K562 (cell line): Measurements from ENCODE around the gene RGS12. TPM values are rescaled to one million over a fixed set of nuclear protein-coding genes. Genes with fewer than 3 reads are reported as not detected.

ENCODE experiments used
- ATAC-seq: fragments of 200-7000 bp; cut with Tn5 transposase; 3 replicates; pipeline ENCODE4 v1.9.1; 2020; ENCODE audit warnings: moderate library complexity
- BruUV-seq: library from RNA; stranded (reverse); fragments of 400-500 nt; replicated peaks from 2 replicates; lab custom pipeline; 2021; lab: Mats Ljungman, UMichigan
- CTCF ChIA-PET: fragments of 300-600 bp; formaldehyde crosslinking; extraction: SDS; loops from one replicate; lab custom pipeline; 2021; ENCODE audit warnings: low intra/inter-chr PET ratio; lab: Yijun Ruan, JAX
- POLR2A ChIA-PET: fragments of 300-600, 350-650 bp; sonication (Branson Sonifier 250); formaldehyde crosslinking; extraction: SDS; loops from one replicate; lab custom pipeline; 2021; ENCODE audit warnings: antibody characterized with exemption, inconsistent platforms; lab: Yijun Ruan, JAX
- DNase-seq, 4 experiments: peaks; one replicate each; pipeline versions ENCODE4 v3.0.0 to v3.0.0-alpha.2; 2011 to 2018; ENCODE audit warnings: low spot score in 3 of 4, mixed read lengths in 3 of 4; ENCODE audit errors: extremely low read depth in 1 of 4
- FAIRE-seq: peaks from 2 replicates; lab custom pipeline; 2011; peaks lifted over from hg19 to GRCh38; lab: Jason Lieb, UNC
- H2AFZ ChIP-seq: 2 replicates; pipeline ENCODE4 v1.6.0; 2011; ENCODE audit warnings: low read depth, low read length, control low read depth, inconsistent platforms
- H3K27ac ChIP-seq: fragments of 200-600 bp; 3 replicates; pipeline ENCODE4 v1.8.0; 2011; ENCODE audit warnings: low read depth, mild to moderate bottlenecking, control low read depth, inconsistent platforms, low read length, moderate library complexity, mixed read lengths; ENCODE audit errors: extremely low read depth
- H3K27me3 ChIP-seq, 2 experiments: fragments of 300-600 bp in 1 of 2; 2 replicates in 1 of 2; 3 replicates in 1 of 2; pipeline versions ENCODE4 v1.6.0 to v1.8.0; 2011; ENCODE audit warnings: inconsistent platforms in 2 of 2, low read length in 2 of 2, mild to moderate bottlenecking in 1 of 2, mixed read lengths in 1 of 2, moderate library complexity in 1 of 2; ENCODE audit not compliant: control insufficient read depth in 2 of 2, insufficient read depth in 2 of 2
- H3K36me3 ChIP-seq: fragments of 300-600 bp; 3 replicates; pipeline ENCODE4 v1.8.0; 2011; ENCODE audit warnings: mild to moderate bottlenecking, low read length, inconsistent platforms; ENCODE audit not compliant: control insufficient read depth, insufficient read depth
- H3K4me1 ChIP-seq, 2 experiments: fragments of 200-600 bp in 1 of 2; replicated peaks in 1 of 2; 2 replicates in 1 of 2; 3 replicates in 1 of 2; pipeline versions ENCODE4 v1.5.1 to v1.8.0; 2011; ENCODE audit warnings: inconsistent platforms in 2 of 2, low read length in 2 of 2, mild to moderate bottlenecking in 1 of 2, mixed read lengths in 1 of 2, moderate library complexity in 1 of 2; ENCODE audit not compliant: control insufficient read depth in 2 of 2, insufficient read depth in 2 of 2
- H3K4me2 ChIP-seq: 2 replicates; pipeline ENCODE4 v1.6.1; 2011; ENCODE audit warnings: low read length, control low read depth, inconsistent platforms, mixed read lengths; ENCODE audit not compliant: insufficient read depth
- H3K4me3 ChIP-seq: fragments of 200-600 bp; sonication (generic), shearing (Covaris generic); 2 replicates; pipeline ENCODE4 v1.5.1; 2016; ENCODE audit warnings: control low read depth, inconsistent platforms
- H3K79me2 ChIP-seq: fragments of 200-600 bp; 3 replicates; pipeline ENCODE4 v1.8.0; 2011; ENCODE audit warnings: low read length, inconsistent platforms; ENCODE audit not compliant: control insufficient read depth, insufficient read depth
- H3K9ac ChIP-seq, 2 experiments: 2 replicates each; pipeline versions ENCODE4 v1.6.0 to v1.6.1; 2011; ENCODE audit warnings: low read depth in 2 of 2, low read length in 2 of 2, control low read depth in 1 of 2, inconsistent platforms in 1 of 2, mild to moderate bottlenecking in 1 of 2, mixed read lengths in 1 of 2; ENCODE audit not compliant: insufficient read depth in 1 of 2
- H3K9me1 ChIP-seq: one replicate; pipeline ENCODE4 v1.6.0; 2011; ENCODE audit warnings: inconsistent platforms, mild to moderate bottlenecking, low read length, moderate library complexity; ENCODE audit not compliant: control insufficient read depth, insufficient read depth
- H3K9me3 ChIP-seq: replicated peaks from 2 replicates; pipeline ENCODE4 v1.5.1; 2011; ENCODE audit warnings: low read depth, low read length, inconsistent platforms; ENCODE audit not compliant: control insufficient read depth, insufficient read depth
- H4K20me1 ChIP-seq: replicated peaks from 2 replicates; pipeline ENCODE4 v1.6.1; 2011; ENCODE audit warnings: low read length, inconsistent platforms, mixed read lengths; ENCODE audit not compliant: control insufficient read depth, insufficient read depth
- CBX8 ChIP-seq: fragments of 200-600 bp; sonication (generic); IDR thresholded peaks from 2 replicates; pipeline ENCODE4 v1.6.1; 2012; ENCODE audit warnings: borderline replicate concordance, mixed run types, low read depth, mild to moderate bottlenecking, moderate library complexity, mixed read lengths, low read length, control low read depth, inconsistent platforms; ENCODE audit not compliant: poor library complexity, severe bottlenecking; ENCODE audit errors: extremely low read depth
- PRDM10 ChIP-seq: fragments of 450-650 bp; IDR thresholded peaks from 2 replicates; pipeline ENCODE4 v1.6.1; 2018; ENCODE audit not compliant: partially characterized antibody
- RNF2 ChIP-seq: sonication (generic); IDR thresholded peaks from 2 replicates; pipeline ENCODE4 v1.6.1; 2016
- SPI1 ChIP-seq: IDR thresholded peaks from 2 replicates; pipeline ENCODE4 v1.6.1; 2011; ENCODE audit warnings: low read depth, low read length, control low read depth, borderline replicate concordance
- THAP7 ChIP-seq: fragments of 250-450 bp; sonication (Bioruptor Pico); IDR thresholded peaks from 2 replicates; pipeline ENCODE4 v1.5.0; 2021
- ZBTB17 ChIP-seq: fragments of 450-650 bp; formaldehyde crosslinking; IDR thresholded peaks from 2 replicates; pipeline ENCODE4 v1.4.0; 2020; ENCODE audit warnings: mild to moderate bottlenecking
- ZHX1 ChIP-seq: fragments of 150-350 bp; conservative IDR thresholded peaks from 2 replicates; pipeline ENCODE4 v1.6.1; 2014; ENCODE audit warnings: low read length
- ZMIZ1 ChIP-seq, 2 experiments: fragments of 150-350 bp in 1 of 2; IDR thresholded peaks; 2 replicates each; pipeline ENCODE4 v1.6.1; 2012 to 2016; ENCODE audit warnings: low read depth in 2 of 2, low read length in 2 of 2, mild to moderate bottlenecking in 1 of 2, moderate library complexity in 1 of 2
- ZNF354B ChIP-seq: fragments of 250-450 bp; sonication (Bioruptor Pico); IDR thresholded peaks from 2 replicates; pipeline ENCODE4 v1.4.0; 2020
- WGBS: fragments of 100-300 bp; shearing (Covaris generic); methylation state at CpG from one replicate; pipeline ENCODE4 v1.1.6; 2016; ENCODE audit warnings: low coverage, mixed read lengths; ENCODE audit not compliant: insufficient coverage; ENCODE audit errors: missing lambda C conversion rate; 5-methylcytosine and 5-hydroxymethylcytosine counted together
- in situ Hi-C: fragments of 300-500 bp; cut with MboI; formaldehyde crosslinking; loops from 4 replicates; pipeline ENCODE4 v1.15.0; 2018; ENCODE audit warnings: inconsistent platforms, mixed read lengths
- intact Hi-C: fragments of 100-400 bp; cut with micrococcal nuclease; formaldehyde crosslinking; loops from 2 replicates; pipeline ENCODE4 v1.14.2; 2022
- polyA plus RNA-seq, 8 experiments: library from polyadenylated mRNA; depleted of rRNA in 4 of 8; stranded (reverse) in 5 of 8; unstranded in 3 of 8; fragments of >200 nt; fragmentation: Nextera tagmentation in 2 of 8; fragmentation: Illumina TruSeq in 1 of 8; extraction: Ambion mirVana in 2 of 8; extraction: Trizol in 1 of 8; gene quantifications; 2 replicates each; pipeline versions ENCODE4 v1.2.1 to v1.2.3, GENCODE V29; 2011 to 2014; ENCODE audit warnings: inconsistent platforms in 1 of 8, missing spikeins in 1 of 8
- total RNA-seq, 7 experiments: library from RNA; depleted of rRNA in 6 of 7; stranded (reverse); fragments of >200 nt in 6 of 7; fragmentation: Illumina TruSeq in 2 of 7; extraction: Trizol in 2 of 7; gene quantifications; 2 replicates each; pipeline versions ENCODE4 v1.2.1 to v1.2.3, GENCODE V29; 2011 to 2021; ENCODE audit warnings: low replicate concordance in 1 of 7

RGS12 gene
- total and polyA plus RNA-seq, 9 of the 15 experiments (the other 6 are each of a cell fraction or from before 2014, with no cell fraction given): 0.30 to 8.8 (median 5.5) TPM

- POLR2A ChIA-PET: interaction anchor here (0.6 to 1.4 kb wide), 2 partner anchors 26 to 227 kb away, joined by 4 to 5 read pairs; no protein-coding TSS in a partner anchor
- no peaks in the 10 kb centered on the region for H3K36me3 ChIP-seq
- H3K27me3 ChIP-seq: peaks cover 38 to 53% of the 10 kb centered on the region in 2 experiments; a peak in 3 of 5 replicates
- peaks cover 0 to 29% of the 10 kb centered on the region in 2 experiments; a peak in 2 of 5 replicates for H3K4me1 ChIP-seq
- WGBS: 23% methylated on average over 18 of the region's 25 CpGs
- CTCF ChIA-PET: no interaction called here
- in situ Hi-C loops: no loop called here
- no peak overlapping the region for H3K4me2 ChIP-seq
- DNase-seq: no peak
- no TSS peak for BruUV-seq
- H4K20me1 ChIP-seq: no peaks in the 10 kb centered on the region
- H3K27ac ChIP-seq: no peak overlapping the region
- no peaks in the 10 kb centered on the region for H3K9me3 ChIP-seq
- H3K79me2 ChIP-seq: no peaks in the 10 kb centered on the region
- H2AFZ ChIP-seq: no peak overlapping the region
- FAIRE-seq: no peak
- ATAC-seq: peak; percentile 35; the same call in 2 of the 3 replicates
- intact Hi-C loops: no loop called here
- peak overlapping the region in 1 of 2 experiments; percentile 43; a peak in 1 of 4 replicates for H3K9ac ChIP-seq
- no peak overlapping the region for H3K4me3 ChIP-seq
- H3K9me1 ChIP-seq: no peaks in the 10 kb centered on the region
- TF ChIP-seq RNF2 (no peak), CBX8 (no peak), SPI1 (no peak), ZHX1 (no peak), ZBTB17 (CRISPR knock-in tag) (no peak), ZNF354B (CRISPR knock-in tag) (no peak), PRDM10 (no peak), THAP7 (no peak), ZMIZ1 (IDR thresholded peaks at IDR 0.05; ENCODE audit: low read depth in 2 of 2, low read length in 2 of 2) (no peak)
Observed at GRCh38 chr4:3269105-3269927, 23.5 kb upstream of the RGS12 start.
